Measurements from ENCODE around the gene PSD2.

- TF ChIP-seq CTCF (IDR thresholded peaks at IDR 0.05; ENCODE audit: insufficient read depth, low read length, poor library complexity, severe bottlenecking): no peak
- no peak for TF ChIP-seq EZH2phosphoT487 (conservative IDR thresholded peaks at IDR 0.05; ENCODE audit: low read length)
These were observed 37.0 kb upstream of the PSD2 start for GRCh38 chr5:139758510-139759075.
